Measurements from ENCODE around the gene PELI3. TPM values are rescaled to one million over a fixed set of nuclear protein-coding genes. Genes with fewer than 3 reads are reported as not detected.
A peak's percentile ranks its signal among the peaks of the same experiment; 100 is the strongest.
"Not testable (repeated sequence)": the region's sequence is repeated elsewhere in the genome, so short reads cannot be mapped to it uniquely, and the experiment has no call there.

Gene PELI3
- total and polyA plus RNA-seq, 8 donors: 0.58 to 11.2 (median 7.8) TPM

GRCh38 chr11:66428933-66429332 is 37.8 kb upstream of the PELI3 start:
- Histone ChIP-seq H3K27me3 (no peaks in the 10 kb centered on the region), H3K4me3 (no peak overlapping the region), H3K36me3 (peaks cover 8 to 62% (median 27%) of the 10 kb centered on the region in 4 donors), H3K27ac (no peak overlapping the region), H3K4me1 (no peaks in the 10 kb centered on the region), H3K9me3 (no peaks in the 10 kb centered on the region)
- intact Hi-C loops (cut with DNase I; ENCODE audit: low total_unique reads): no loop called here
- TF ChIP-seq CTCF (IDR thresholded peaks at IDR 0.05): no peak
- TF ChIP-seq POLR2A (IDR thresholded peaks at IDR 0.05): no peak
- no peak for TF ChIP-seq POLR2AphosphoS5 (IDR thresholded peaks at IDR 0.05)
- TF ChIP-seq EP300 (IDR thresholded peaks at IDR 0.05): no peak
- no peak for DNase-seq
- WGBS, 5 donors: 81 to 92% (median 86%) methylated on average over 2 of the region's 2 CpGs

GRCh38 chr11:66429983-66430602 is 36.6 kb upstream of the PELI3 start:
- TF ChIP-seq POLR2AphosphoS5 (IDR thresholded peaks at IDR 0.05) (peak in 1 of 3 donors; percentile 13), CTCF (IDR thresholded peaks at IDR 0.05) (peak in 5 of 7 experiments; percentile 66 to 81 (median 77)), EP300 (IDR thresholded peaks at IDR 0.05) (no peak), POLR2A (IDR thresholded peaks at IDR 0.05) (no peak)
- Histone ChIP-seq H3K36me3 (peaks cover 10 to 62% (median 34%) of the 10 kb centered on the region in 4 donors), H3K4me1 (no peaks in the 10 kb centered on the region), H3K27ac (no peak overlapping the region), H3K27me3 (no peaks in the 10 kb centered on the region), H3K9me3 (no peaks in the 10 kb centered on the region), H3K4me3 (no peak overlapping the region)
- 28 to 36% (median 34%) methylated on average over 9 of the region's 9 CpGs for WGBS, 5 donors
- peak; percentile 80 to 88 for DNase-seq
- intact Hi-C loops (cut with DNase I; ENCODE audit: low total_unique reads): no loop called here

GRCh38 chr11:66431287-66431686 is 35.4 kb upstream of the PELI3 start:
- DNase-seq; H3K27ac ChIP-seq; intact Hi-C loops (cut with DNase I; ENCODE audit: low total_unique reads); H3K4me1 ChIP-seq; H3K4me3 ChIP-seq; H3K9me3 ChIP-seq; H3K27me3 ChIP-seq: not testable (repeated sequence)
- peaks cover 21 to 62% (median 46%) of the 10 kb centered on the region in 4 donors for H3K36me3 ChIP-seq

GRCh38 chr11:66431871-66432329 is 34.8 kb upstream of the PELI3 start:
- H3K27ac ChIP-seq; H3K27me3 ChIP-seq; DNase-seq; H3K4me1 ChIP-seq; intact Hi-C loops (cut with DNase I; ENCODE audit: low total_unique reads); H3K4me3 ChIP-seq; H3K9me3 ChIP-seq: not testable (repeated sequence)
- peaks cover 22 to 62% (median 52%) of the 10 kb centered on the region in 4 donors for H3K36me3 ChIP-seq
- WGBS, 5 donors: 75 to 85% (median 80%) methylated on average over 8 of the region's 8 CpGs

GRCh38 chr11:66432597-66432996 is 34.1 kb upstream of the PELI3 start:
- Histone ChIP-seq H3K27ac (no peak overlapping the region), H3K9me3 (no peaks in the 10 kb centered on the region), H3K4me1 (peaks cover under 1 to 8% (median 4%) of the 10 kb centered on the region in 4 donors), H3K36me3 (peaks cover 22 to 57% (median 56%) of the 10 kb centered on the region in 4 donors), H3K4me3 (no peak overlapping the region), H3K27me3 (no peaks in the 10 kb centered on the region)
- no peak for DNase-seq
- 86 to 92% (median 90%) methylated on average over 7 of the region's 7 CpGs for WGBS, 5 donors
- TF ChIP-seq POLR2A (IDR thresholded peaks at IDR 0.05) (no peak), POLR2AphosphoS5 (IDR thresholded peaks at IDR 0.05) (no peak), CTCF (IDR thresholded peaks at IDR 0.05) (no peak), EP300 (IDR thresholded peaks at IDR 0.05) (no peak)
- intact Hi-C loops (cut with DNase I; ENCODE audit: low total_unique reads): no loop called here

All from stomach (tissue), 9 donors.